ENCODE data around the gene QRICH2. TPM values are rescaled to one million over a fixed set of nuclear protein-coding genes. Genes with fewer than 3 reads are reported as not detected.
"Not testable (repeated sequence)": the region's sequence is repeated elsewhere in the genome, so short reads cannot be mapped to it uniquely, and the experiment has no call there.

Gene QRICH2
- total RNA-seq, 1 donor from 2014 or later, result 1.3 TPM

DNA sequence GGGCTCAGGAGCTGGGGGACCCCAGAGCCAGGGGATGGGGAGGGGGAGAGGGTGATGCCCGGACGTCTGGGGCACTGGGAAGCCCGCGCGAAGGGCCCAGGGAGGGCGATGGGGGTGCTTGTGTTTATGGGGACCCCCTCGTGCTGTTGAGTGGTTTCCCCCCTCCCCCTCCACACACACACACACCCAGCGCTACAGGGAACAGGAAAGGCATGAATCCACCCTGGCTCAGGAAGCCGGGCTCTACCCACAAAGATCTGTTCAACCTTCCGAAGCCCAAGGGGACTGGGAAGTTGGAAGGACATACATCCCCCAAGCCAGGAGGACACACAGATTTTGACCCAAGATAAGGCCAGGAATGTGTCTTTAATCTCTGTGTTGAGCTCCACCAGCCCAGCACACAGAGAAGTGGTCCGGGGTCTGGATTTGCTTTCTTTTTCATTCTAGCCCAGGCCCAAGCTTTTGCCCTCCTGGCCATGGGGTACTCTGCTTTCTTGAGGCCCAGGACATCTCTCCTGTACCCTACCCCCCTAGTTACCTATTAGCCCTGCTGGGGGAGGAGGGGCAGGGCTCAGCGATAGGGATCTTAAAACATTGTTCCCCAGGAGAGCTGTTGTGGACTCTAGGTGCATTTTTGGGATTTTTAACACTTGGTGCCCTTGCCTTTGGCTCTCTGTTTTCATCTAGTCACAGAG, 41.7 kb downstream of the QRICH2 start:
- no peak for DNase-seq (ENCODE audit: low spot score)

DNA sequence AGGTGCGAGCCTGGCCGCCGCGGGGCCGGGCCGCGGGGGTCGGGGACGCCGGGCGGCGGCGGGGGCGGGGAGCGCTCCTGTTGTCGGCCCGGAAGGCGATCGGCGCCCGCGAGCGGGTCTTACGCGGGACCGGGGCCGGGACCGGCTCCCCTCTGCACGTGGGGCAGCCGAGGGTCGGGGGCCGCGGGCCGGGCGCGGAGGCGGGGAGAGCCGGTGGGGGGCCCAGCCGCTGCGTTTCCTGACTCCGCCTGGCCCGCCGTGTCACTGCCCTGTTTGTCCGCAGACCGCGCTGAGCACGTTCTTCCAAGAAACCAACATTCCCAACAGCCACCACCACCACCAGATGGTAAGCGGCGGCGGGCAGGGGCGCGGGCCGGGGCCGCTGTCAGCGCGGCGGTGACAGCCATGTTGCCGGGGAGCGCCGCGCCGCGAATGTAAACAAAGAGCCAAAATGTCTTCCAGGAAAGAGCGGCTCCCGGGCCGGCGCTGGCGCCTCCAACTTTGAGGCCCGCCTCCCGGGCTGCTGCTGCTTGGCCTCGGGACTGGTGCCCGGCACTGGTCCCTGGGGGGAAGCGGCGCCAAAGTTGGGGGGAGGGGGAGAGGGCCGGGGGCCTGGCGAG, 42.3 kb downstream of the QRICH2 start:
- DNase-seq (ENCODE audit: low spot score), result no peak

DNA sequence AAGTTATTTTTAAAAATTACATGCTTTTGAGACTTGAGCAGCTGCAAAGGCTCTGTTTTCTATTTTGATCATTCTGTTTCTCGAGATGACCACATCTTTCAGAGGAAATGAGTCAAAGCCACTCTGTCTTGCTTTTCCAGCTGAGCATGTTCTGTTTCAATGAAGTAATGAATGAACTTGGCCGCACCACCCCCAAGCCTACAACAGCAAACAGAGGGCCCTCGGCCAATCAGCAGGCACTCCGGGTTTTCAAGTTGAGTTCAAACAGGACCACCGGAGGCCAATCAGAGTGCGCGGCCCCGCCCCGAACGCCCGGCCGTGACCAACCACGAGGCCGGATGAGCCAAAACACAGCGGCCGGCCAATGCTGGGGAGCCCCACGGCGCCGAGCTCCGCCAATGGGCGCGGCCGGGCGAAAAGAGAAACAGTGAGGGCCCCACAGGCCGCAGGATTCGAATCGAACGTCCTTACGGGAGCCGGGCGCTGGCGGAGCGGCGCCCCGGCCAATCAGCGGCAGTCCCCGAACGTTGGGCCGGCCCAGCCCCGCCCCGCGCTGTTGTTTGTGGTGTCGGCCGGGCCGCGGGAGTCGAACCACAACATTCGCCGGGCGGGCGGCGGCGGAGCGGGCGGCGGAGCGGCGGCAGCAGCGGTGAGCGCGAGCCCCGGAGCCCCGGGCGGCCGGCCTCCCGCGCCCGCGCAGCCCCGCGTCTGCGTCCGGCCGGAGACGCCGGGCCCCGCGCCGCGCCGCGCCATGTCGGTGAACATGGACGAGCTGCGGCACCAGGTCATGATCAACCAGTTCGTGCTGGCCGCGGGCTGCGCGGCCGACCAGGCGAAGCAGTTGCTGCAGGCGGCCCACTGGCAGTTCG, 43.1 kb downstream of the QRICH2 start, which contains the start of gene UBALD2:
Gene UBALD2, plus strand, starts transcription at position 594 of the 869 bp plus-strand sequence. Its CDS starts 158 bp downstream, at position 752.
- peak; percentile 100 for DNase-seq (ENCODE audit: low spot score)

DNA sequence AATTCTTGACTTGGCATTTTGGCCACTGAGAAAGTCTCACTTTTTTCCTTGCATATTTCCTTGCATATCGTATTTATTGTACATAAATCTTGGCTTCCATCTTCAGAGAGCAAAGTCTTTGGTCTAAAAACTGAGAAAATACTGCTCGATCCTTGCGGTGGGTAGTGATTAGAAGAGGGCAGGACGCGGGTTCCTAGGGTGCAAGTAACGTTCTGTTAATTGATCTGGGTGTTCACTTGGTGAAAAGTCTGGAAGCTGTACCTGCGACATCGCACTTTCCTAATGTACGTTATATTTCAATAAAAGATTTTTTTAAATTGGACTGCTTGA, 43.7 kb downstream of the QRICH2 start:
- DNase-seq (ENCODE audit: low spot score), result no peak

DNA sequence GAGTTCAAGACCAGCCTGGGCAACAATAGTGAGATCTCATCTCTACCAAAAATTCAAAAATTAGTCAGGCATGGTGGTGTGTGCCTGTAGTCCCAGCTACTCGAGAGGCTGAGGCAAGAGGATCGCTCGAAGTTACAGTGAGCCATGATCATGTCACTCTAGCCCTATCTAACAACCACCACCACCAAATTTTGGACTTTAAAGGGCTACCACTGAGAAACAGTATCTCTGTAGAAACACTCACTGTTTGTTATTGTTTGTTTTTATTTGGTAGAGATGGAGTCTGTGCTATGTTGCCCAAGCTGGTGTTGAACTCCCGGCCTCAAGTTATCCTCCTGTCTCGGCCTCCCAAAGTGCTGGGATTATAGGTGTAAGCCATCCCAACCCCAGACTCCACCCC, 44.2 kb downstream of the QRICH2 start:
- DNase-seq (ENCODE audit: low spot score), result no peak

DNA sequence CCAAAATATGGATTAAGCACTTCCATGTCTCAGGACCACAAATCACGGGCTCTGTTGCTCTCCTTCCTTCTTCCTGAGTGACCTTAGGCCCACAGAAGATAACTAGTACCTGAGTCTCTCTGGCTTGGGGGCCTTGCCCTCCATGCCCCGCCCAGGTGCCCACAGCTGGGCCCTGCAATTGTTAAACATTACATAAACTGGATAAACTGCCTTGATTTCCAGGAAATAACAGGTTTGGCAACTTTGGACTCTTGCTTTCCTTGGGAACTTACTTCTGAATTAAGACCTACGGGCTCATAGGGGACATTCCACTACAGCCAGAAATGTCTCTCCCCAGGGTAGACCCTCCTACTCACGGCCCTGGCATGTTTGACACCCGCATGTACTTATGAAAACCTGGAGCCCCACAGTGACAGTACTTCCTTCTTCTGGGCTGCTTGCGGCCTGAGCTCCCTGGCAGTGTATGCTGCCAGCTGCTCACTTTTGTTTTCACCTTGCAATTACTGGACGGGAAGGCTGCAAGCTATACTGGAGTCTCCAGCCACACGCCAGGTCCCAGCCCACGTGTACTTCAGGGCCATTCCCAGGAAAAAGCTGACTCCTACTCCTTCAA, 45.2 kb downstream of the QRICH2 start:
- no peak for DNase-seq (ENCODE audit: low spot score)

DNA sequence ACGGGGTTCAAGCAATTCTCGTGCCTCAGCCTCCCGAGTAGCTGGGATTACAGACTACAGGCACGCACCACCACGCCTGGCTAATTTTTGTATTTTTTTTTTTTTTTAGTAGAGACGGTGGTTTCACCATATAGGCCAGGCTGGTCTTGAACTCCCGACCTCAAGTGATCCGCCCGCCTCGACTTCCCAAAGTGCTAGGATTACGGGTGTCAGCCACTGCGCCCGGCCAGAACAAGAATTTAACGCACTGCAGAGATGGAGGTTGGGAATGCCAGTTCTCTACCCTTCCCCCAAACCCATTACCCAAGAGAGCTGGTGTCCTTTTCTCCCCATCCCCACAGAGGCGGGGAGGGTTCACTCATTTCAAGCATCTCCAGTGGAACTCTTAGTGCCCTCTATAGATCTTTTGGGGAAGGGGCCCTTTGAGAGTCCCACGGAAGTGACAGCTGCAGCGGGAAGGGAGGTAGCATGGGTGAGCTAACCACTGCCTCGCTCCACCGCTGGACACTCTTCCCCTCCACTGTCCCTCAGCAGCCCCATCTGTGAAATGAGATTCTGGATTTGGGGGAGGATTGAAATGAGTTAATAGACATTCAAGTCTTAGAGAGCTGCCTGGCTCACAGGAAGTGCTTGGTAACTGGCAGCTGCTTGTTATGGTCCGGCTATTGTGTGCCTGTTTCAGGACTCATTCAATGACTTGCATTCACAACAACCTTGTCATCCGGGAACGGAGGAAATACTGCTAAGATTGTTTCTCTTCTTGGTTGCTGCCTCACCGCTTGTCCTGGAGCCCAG, 46.5 kb downstream of the QRICH2 start:
- no peak for DNase-seq (ENCODE audit: low spot score)

DNA sequence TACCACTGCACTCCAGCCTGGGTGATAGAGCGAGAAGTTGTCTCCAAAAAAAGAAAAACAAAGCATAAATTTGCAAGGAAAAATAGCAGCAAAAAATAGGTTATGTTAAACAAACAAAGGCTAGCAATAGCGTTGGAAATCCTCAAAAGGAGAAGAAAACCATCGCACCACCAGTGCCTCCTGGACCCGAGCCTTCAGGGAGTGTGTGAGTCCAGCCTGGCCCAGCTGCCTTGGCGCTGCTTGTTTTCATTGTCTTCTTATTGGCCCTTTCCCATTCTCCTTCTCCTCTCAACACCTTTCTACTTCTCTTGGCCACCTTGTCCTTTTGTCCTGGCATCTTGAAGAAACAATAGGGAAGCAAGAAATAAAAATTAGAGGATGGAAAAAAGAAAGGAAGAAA, 47.4 kb downstream of the QRICH2 start:
- DNase-seq (ENCODE audit: low spot score), result no peak

DNA sequence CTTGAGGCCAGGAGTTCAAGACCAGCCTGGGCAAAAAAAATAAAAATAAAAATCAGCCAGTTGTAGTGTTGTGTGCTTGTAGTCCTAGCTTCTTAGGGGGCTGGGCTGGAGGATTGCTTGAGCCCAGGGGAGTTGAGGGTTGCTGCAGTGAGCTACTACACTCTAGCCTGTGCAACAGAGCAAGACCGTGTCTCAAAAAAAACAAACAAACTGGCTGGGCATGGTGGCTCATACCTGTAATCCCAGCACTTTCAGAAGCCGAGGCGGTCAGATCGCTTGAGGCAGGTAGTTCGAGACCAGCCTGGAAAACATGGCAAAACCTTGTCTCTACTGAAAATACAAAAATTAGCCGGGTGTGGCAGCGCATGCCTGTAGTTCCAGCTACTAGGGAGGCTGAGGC, 47.9 kb downstream of the QRICH2 start:
- no peak for DNase-seq (ENCODE audit: low spot score)

DNA sequence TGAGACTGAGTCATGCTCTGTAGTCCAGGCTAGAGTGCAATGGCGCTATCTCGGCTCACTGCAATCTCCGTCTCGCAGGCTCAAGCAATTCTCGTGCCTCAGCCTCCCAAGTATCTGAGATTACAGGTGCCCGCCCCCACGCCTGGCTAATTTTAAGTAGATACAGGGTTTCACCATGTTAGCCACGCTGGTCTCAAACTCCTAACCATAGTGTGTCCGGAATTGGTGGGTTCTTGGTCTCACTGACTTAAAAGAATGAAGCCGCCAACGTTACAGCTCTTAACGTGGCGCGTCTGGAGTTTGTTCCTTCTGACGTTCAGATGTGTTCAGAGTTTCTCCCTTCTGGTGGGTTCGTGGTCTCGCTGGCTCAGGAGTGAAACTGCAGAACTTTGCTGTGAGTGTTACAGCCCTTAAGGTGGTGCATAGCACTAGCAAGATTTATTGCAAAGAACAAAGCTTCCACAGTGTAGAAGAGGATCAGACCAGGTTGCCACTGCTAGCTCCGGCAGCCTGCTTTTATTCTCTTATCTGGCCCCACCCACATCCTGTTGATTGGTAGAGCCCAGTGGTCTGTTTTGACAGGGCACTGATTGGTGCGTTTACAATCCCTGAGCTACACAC, 51.5 kb downstream of the QRICH2 start:
- not testable (repeated sequence) for DNase-seq (ENCODE audit: low spot score)

DNA sequence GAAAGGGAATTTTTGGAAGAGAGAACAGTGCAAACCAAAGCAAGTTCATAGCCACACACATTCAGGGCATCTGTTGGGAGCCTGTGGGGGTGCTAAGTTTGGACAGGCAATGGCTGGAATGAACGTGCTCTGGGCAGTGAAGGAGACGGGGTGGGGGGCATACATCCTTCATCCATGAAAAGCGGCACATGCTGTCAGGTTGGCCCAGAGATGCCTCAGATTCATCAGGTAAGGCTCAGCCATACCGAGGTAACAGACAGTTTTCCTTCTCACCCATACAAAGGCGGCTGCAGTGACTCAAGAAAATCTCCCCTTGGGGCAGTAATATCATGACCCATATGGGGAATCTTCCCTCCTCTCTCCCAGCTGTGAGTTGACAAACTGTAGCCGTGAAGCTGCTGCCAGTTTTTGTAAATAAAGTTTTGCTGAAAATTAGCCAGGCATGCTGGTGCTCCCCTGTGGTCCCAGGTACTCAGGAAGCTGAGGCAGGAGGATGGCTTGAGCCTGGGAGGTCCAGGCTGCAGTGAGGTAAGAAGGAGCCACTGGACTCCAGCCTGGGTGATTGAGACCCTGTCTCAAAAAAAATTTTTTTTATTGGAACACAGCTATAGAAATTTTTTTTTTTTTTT, 52.2 kb downstream of the QRICH2 start:
- no peak for DNase-seq (ENCODE audit: low spot score)

DNA sequence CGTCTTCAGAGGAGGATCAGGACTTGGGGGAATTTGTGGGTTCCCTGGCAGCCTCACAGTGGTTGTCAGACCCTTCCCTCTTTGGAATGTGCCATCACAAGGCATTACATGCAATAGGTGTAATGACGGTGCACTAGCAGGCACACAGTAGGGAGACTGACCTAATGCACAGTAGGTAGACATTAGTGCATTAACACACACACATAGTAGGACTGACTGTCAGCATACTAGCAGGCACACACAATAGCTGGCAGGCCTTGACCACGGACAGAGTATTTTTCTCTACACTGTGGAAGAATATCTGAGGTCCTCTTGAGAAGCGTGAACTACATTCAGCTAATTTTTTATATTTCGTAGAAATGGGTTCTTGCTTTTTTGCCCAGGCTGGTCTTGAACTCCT, 53.8 kb downstream of the QRICH2 start:
- DNase-seq (ENCODE audit: low spot score), result peak; percentile 59

DNA sequence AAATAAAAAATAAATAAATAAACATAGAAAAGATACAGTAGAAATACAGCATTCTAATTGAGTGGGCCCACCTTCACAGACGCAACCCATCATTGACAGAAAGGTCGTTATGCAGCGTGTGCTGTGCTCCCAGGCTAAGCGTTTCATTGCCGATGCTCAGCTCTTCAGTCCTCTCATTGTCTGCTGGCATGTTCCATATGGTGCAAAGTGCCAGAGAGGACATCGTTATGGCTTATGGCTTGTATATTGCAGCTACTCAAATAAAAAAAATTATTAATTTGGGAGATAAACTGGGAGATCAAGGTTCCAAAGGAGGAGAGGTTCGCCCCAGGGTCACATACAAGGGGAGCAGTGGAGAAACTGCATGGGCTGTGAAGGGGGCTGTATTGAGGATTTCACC, 54.2 kb downstream of the QRICH2 start:
- DNase-seq (ENCODE audit: low spot score), result no peak

DNA sequence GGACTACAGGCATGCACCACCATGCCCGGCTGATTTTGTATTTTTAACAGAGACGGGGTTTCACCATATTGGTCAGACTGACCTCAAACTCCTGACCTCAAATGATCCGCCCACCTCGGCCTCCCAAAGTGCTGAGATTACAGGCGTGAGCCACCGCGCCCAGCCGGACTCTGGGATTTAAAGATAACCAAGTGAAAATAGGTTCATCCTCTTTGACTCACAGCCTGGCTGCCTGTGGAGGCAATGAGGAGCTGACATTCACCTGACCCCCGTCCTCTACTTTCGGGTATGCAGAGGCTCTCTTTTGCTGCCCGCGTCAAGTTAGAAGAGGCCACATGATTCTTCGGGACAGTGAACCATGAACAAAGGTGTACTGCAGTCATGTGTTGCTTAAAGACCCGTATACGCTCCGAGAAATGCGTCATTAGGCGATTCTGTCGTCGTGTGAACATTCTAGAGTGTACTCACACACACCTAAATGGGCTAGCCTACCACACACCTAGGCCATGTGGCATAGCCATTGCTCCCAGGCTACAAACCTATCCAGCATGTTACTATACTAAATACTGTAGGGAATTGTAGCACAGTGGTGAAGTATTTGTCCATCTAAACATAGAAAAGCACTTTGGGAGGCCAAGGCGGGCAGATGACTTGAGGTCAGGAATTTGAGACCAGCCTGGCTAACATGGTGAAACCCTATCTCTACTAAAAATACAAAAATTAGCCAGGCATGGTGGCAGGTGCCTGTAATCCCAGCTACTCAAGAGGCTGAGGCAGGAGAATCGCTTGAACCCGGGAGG, 54.9 kb downstream of the QRICH2 start:
- DNase-seq (ENCODE audit: low spot score), result peak; percentile 69

DNA sequence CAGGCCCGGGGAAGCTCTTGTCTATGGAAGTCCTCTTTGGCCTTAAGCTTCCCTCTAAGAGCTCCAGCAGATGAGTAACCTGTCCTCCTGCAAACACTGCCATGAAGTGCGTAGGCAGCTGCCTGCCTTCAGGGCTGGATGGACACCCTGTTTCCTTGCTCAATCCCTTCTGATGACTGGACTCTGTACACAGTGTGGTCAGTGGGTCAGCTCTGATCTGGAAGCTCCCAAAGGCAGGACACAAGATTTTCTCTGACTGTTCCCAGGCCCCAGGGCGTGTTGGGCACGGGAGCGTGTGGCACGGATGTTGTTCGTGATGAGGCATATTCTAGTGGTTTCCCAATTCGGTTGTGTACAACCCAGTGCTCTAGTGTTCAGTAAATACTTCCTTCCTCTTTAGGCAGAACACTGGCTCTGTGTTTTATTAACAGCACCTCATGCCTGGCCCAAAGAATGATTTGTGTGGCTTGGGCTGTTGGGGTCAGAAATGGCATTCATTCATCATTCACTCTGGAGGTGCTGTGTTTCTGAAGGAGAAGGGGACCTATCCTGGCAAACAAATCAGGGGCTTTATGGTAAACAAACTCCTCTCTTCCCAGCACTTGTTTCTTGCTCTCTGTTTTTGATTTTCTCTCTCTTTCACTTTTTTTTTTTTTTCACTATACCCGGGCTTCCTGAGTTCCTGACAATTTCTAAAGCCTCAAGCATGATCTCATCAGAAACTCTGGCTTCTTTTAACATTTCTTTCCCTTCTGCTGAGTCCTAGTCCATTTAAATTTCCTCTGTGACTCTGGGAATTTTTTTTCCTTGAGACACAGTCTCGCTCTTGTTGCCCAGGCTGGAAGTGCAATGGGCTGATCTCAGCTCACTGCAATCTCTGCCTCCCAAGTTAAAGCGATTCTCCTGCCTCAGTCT, 55.8 kb downstream of the QRICH2 start:
- peak; percentile 88 for DNase-seq (ENCODE audit: low spot score)

DNA sequence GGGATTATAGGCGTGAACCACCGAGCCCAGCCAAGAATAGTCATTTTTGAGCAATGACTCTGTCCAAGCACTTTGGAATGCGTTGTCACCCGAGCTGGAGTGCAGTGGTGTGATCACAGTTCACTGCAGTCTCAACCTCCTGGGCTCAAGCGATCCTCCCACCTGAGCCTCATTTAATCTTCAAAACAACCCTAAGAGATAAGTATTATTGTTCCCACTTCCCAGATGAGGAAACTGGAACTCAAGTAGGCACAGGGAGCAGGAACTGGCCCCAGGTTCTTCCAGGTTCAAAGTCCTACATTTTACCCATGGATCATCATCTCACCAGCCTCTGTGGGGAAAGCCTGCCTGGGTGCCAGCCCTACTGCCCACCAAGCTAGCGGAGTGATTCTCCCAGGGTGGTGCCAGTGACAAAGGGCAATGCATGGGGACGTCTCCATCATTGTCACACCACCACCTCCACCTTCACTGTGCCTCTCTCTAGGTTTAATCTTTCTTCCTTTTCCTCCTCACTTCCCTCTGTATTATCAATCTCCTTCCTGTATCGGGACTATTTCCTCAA, 56.5 kb downstream of the QRICH2 start:
- peak; percentile 26 for DNase-seq (ENCODE audit: low spot score)

DNA sequence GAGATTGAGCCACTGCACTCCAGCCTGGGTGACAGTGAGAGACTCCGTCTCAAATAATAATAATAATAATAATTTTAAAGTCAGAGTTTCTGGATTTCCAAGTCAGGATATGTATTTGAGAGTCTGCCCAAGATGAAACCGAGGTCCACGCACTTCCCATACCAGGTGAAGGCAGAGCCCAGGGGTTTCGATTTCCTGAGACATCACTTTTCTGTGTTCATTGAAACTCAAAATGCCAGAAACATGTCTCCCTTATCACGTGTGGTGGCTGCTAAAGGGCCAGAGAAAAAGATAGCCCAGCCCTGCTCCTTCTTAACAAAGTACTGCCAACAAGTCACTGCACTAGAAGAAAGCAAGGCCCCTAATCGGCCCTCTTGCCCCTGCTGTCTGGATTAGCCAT, 57.9 kb downstream of the QRICH2 start:
- peak; percentile 47 for DNase-seq (ENCODE audit: low spot score)

Measured in mesenteric fat pad (tissue), 1 donor.